ENCODE data around the gene EEF2.

EEF2 gene

DNA sequence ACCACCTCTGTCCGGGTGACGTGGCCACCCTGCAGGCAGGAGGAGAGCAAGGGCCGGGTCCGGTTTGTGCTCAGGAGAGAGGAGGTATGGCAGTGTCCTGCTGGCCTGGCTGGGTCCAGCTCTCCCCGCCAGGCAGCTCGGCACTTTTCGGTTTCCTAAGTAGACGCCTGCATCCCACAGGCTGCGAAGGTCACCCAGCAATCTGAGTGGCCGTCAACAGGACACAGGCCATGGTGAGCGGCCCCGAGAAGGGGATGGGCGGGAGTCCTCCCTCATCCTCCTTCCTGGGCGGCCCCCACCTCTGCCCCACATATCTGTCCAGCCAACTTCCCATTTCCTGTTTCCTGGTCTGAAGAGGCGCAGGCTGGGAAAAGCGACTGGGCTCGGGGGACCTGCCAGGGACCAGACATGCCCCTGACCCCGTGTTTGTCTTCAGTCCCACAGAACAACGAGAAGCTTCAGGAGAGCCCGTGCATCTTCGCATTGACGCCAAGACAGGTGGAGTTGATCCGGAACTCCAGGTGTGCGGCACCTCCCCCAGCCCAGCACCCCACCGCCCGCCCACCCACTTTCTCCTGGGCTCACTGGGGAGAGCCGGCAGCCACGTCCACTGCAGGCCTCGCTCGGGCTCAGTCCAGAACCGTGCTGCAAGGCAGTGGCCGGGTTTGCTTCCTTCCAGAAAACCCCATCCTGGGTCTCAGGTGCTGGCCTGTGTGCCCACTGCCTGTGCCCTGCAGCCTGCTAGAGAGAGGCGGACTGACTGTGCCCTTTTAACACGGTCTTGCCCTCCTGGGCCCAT lies 38.5 kb upstream of the EEF2 start:
- no peak overlapping the region for H3K27ac Mint-ChIP-seq
- peaks cover 57% of the 10 kb centered on the region for H3K36me3 Mint-ChIP-seq (ENCODE audit: low read depth)
- H3K4me3 Mint-ChIP-seq, result no peak overlapping the region
- no peak for DNase-seq
- peaks cover 1% of the 10 kb centered on the region for H3K4me1 Mint-ChIP-seq
- TF ChIP-seq, protein P1, sequence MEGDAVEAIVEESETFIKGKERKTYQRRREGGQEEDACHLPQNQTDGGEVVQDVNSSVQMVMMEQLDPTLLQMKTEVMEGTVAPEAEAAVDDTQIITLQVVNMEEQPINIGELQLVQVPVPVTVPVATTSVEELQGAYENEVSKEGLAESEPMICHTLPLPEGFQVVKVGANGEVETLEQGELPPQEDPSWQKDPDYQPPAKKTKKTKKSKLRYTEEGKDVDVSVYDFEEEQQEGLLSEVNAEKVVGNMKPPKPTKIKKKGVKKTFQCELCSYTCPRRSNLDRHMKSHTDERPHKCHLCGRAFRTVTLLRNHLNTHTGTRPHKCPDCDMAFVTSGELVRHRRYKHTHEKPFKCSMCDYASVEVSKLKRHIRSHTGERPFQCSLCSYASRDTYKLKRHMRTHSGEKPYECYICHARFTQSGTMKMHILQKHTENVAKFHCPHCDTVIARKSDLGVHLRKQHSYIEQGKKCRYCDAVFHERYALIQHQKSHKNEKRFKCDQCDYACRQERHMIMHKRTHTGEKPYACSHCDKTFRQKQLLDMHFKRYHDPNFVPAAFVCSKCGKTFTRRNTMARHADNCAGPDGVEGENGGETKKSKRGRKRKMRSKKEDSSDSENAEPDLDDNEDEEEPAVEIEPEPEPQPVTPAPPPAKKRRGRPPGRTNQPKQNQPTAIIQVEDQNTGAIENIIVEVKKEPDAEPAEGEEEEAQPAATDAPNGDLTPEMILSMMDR (IDR thresholded peaks at IDR 0.05), result no peak
- peaks cover 5% of the 10 kb centered on the region for H3K9me3 Mint-ChIP-seq
- no peaks in the 10 kb centered on the region for H3K27me3 Mint-ChIP-seq (ENCODE audit: low read depth, poor library complexity)

DNA sequence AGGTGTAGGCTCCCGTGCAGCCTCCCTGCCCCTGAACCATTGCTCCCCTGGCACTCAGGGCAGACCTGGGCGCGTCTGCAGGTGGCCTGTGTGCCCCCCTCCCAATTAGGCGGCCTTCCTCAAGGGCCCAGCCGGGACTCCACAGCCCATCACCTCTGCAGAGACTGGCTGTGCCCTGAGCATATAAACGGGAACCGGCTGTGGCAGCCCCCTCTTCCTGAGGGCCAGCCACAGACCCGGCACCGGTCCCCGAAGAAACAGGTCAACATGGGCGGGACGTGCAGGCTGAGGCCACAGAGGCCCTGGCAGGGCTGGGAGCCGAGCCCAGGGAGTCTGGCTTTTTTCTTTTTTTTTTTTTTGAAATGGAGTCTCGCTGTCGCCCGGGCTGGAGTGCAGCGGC lies 34.3 kb upstream of the EEF2 start:
- Mint-ChIP-seq H3K4me3 (no peak overlapping the region), H3K27me3 (ENCODE audit: low read depth, poor library complexity) (no peaks in the 10 kb centered on the region), H3K9me3 (peaks cover 5% of the 10 kb centered on the region), H3K27ac (no peak overlapping the region), H3K36me3 (ENCODE audit: low read depth) (peaks cover 41% of the 10 kb centered on the region), H3K4me1 (peaks cover 33% of the 10 kb centered on the region)
- DNase-seq, result no peak
- TF ChIP-seq, protein P1 (IDR thresholded peaks at IDR 0.05), result no peak

DNA sequence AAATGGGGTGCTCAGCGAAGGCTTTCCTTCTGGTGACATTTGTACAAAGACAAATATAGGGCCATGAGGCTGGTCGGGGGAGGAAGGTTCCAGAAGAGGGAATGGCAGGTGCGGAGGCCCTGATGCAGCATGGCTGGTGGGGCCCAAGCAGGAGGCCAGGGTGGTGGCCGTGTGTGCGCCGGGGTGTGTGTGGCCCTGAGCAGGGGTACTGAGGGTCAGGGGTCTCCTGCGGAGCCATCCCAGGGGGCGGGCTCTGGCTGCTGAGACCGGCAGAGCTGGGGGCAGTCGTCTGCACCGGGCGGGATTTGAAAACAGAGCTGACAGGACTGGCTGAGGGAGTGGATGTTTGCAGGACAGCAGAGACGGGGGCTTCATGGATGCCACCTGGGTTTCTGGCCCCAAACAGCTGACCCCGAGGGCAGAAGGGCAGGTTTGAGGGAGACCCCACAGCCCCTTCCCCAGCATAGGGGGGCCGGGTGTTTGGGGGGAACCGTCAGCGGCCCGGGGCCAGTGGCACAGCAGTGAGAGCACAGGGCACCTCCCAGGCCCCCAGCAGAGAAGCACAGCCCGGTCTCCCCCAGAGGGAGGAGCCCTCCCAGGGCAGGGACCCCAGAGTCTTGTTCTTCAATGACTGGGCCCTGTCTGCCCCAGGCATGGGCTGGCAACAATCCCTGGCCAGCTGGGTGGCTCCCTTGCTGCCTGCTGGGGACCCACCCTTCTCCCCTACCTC lies 33.7 kb upstream of the EEF2 start:
- Mint-ChIP-seq H3K9me3 (peaks cover 5% of the 10 kb centered on the region), H3K27me3 (ENCODE audit: low read depth, poor library complexity) (no peaks in the 10 kb centered on the region), H3K4me3 (no peak overlapping the region), H3K27ac (peak overlapping the region; percentile 85), H3K36me3 (ENCODE audit: low read depth) (peaks cover 37% of the 10 kb centered on the region), H3K4me1 (peaks cover 39% of the 10 kb centered on the region)
- TF ChIP-seq, protein P1 (IDR thresholded peaks at IDR 0.05), result no peak
- DNase-seq, result no peak

DNA sequence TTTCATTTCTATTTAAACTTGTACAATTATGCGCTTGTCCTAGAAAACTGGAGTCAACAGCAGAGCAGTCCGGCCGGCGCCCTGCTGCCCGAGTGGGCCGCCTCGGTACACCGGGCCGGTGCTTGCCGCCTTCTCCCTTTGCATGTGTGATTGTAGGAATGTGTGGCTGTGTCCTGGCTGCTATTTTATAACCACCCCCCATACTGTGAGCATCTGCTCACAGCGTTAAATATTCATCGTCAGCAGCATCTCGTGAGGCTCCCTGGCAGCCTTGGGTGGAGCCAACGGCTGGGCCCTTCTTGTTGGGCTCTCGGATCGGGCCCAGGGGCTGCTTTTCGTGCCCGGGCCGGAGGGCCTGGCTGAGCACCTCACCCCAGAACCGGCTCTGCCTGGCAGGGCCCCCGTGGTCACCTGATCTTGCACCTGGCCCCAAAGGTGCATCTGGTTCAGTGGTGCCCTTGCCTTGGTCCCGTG lies 32.9 kb upstream of the EEF2 start:
- H3K4me3 Mint-ChIP-seq, result no peak overlapping the region
- H3K36me3 Mint-ChIP-seq (ENCODE audit: low read depth), result peaks cover 31% of the 10 kb centered on the region
- no peak for DNase-seq
- TF ChIP-seq, protein P1 (IDR thresholded peaks at IDR 0.05), result no peak
- H3K27ac Mint-ChIP-seq, result peak overlapping the region; percentile 85
- H3K9me3 Mint-ChIP-seq, result peaks cover 5% of the 10 kb centered on the region
- H3K4me1 Mint-ChIP-seq, result peaks cover 42% of the 10 kb centered on the region
- no peaks in the 10 kb centered on the region for H3K27me3 Mint-ChIP-seq (ENCODE audit: low read depth, poor library complexity)

DNA sequence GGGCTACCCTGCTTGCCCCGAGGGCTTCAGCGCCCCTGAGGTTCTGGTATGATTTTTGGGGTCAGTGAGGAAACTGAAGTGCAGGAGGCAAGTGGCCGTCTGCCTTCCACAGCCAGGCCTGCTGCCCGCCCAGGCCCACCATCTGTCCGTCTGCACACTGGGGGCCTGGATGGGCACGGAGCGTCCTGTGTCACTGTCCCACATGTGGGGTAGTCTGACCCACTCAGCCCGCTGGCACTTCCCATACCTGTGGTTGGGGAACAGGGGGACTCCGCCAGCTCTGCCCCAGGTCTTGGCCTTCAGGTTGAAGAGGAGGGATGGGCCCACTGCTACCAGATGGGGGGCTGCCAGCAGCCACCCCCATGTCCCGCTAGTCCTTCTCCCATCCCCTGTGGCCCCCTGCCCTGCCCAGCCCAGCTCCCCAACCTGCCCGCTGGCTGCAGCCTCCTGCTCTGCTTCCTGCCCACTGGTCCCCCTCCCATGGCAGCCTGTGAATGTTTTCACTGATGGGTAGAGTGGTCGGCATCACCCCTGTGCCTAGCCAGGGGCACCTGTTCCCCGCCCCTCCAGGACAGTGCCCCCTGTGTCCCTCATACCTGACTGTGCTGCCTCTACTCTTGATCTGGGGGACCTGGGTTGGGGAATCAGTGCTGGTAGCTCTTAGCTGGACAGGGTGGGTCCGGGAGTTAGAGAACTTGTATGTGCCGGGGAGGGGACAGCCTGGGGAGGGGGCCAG lies 31.8 kb upstream of the EEF2 start:
- TF ChIP-seq, protein P1 (IDR thresholded peaks at IDR 0.05), result no peak
- Mint-ChIP-seq H3K9me3 (peaks cover 2% of the 10 kb centered on the region), H3K27ac (no peak overlapping the region), H3K4me3 (no peak overlapping the region), H3K27me3 (ENCODE audit: low read depth, poor library complexity) (no peaks in the 10 kb centered on the region), H3K4me1 (peaks cover 53% of the 10 kb centered on the region), H3K36me3 (ENCODE audit: low read depth) (peaks cover 35% of the 10 kb centered on the region)
- DNase-seq, result no peak
